AG04450 (cell line): ENCODE measurements around the gene FNBP1. TPM values are rescaled to one million over a fixed set of nuclear protein-coding genes. Genes with fewer than 3 reads are reported as not detected.

Source experiments
- CTCF ChIA-PET: fragments of 300-600, 350-600 bp; formaldehyde crosslinking; extraction: SDS; loops from one replicate; lab custom pipeline; 2022; ENCODE audit warnings: antibody characterized with exemption, inconsistent platforms; lab: Charles Lee
- POLR2A ChIA-PET: fragments of 350-600 bp; formaldehyde crosslinking; extraction: SDS; loops from one replicate; lab custom pipeline; 2021; ENCODE audit warnings: antibody characterized with exemption, inconsistent platforms; lab: Yijun Ruan, JAX
- DNase-seq: peaks from one replicate; pipeline ENCODE4 v3.0.0-alpha.2; 2011; ENCODE audit warnings: low read depth, low spot score
- H3K27ac ChIP-seq: one replicate; pipeline ENCODE4 v1.5.1; 2012; ENCODE audit warnings: low read depth, low read length, control low read depth
- H3K27me3 ChIP-seq: one replicate; pipeline ENCODE4 v1.6.0; 2012; ENCODE audit warnings: low read length; ENCODE audit not compliant: control insufficient read depth, insufficient read depth
- H3K4me3 ChIP-seq: 2 replicates; pipeline ENCODE4 v1.5.1; 2011; ENCODE audit warnings: mild to moderate bottlenecking, low read depth, low read length, control low read depth
- H3K9me3 ChIP-seq: 2 replicates; pipeline ENCODE4 v1.5.1; 2012; ENCODE audit warnings: low read length; ENCODE audit not compliant: control insufficient read depth, insufficient read depth
- polyA plus RNA-seq: library from polyadenylated mRNA; depleted of rRNA; stranded (reverse); fragments of >200 nt; gene quantifications from 2 replicates; pipeline ENCODE4 v1.2.3, GENCODE V29; 2011
- TF ChIP-seq, protein P1 (sequence below): IDR thresholded peaks from 2 replicates; pipeline ENCODE4 v1.5.1; 2011; ENCODE audit warnings: low read depth, low read length, control low read depth, inconsistent platforms

The FNBP1 gene
- polyA plus RNA-seq, 1 experiment, result 22.3 TPM

GRCh38 chr9:129923589-129923988 is 119.4 kb downstream of the FNBP1 start:
- TF ChIP-seq, protein P1, sequence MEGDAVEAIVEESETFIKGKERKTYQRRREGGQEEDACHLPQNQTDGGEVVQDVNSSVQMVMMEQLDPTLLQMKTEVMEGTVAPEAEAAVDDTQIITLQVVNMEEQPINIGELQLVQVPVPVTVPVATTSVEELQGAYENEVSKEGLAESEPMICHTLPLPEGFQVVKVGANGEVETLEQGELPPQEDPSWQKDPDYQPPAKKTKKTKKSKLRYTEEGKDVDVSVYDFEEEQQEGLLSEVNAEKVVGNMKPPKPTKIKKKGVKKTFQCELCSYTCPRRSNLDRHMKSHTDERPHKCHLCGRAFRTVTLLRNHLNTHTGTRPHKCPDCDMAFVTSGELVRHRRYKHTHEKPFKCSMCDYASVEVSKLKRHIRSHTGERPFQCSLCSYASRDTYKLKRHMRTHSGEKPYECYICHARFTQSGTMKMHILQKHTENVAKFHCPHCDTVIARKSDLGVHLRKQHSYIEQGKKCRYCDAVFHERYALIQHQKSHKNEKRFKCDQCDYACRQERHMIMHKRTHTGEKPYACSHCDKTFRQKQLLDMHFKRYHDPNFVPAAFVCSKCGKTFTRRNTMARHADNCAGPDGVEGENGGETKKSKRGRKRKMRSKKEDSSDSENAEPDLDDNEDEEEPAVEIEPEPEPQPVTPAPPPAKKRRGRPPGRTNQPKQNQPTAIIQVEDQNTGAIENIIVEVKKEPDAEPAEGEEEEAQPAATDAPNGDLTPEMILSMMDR, result no peak
- ChIA-PET CTCF (interaction anchor here (0.6 kb wide), 1 partner anchor 87 kb away, joined by 6 read pairs; no protein-coding TSS in a partner anchor), POLR2A (no interaction called here)
- Histone ChIP-seq H3K27ac (no peak overlapping the region), H3K9me3 (no peaks in the 10 kb centered on the region), H3K4me3 (no peak overlapping the region), H3K27me3 (no peaks in the 10 kb centered on the region)
- DNase-seq, result no peak

DNA sequence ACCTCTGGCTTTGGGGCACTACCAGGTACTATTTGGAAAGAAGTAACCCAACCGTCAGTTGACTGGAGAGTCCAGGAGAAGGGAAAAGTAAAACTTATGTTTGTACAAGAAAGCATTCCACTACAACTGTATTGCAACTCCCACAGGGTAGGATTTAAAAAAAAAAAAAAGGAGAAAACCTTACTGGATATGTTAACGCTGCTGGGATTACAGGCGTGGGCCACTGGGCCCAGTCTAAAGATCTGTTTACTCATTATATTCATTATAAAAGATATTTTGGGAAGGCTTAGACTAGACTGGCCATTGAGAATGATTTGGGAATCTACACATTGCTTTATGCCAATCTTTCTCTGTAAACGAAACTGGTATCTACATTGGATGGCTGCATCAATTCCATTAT is 121.1 kb downstream of the FNBP1 start:
- no peaks in the 10 kb centered on the region for H3K27me3 ChIP-seq
- CTCF ChIA-PET, result no interaction called here
- H3K27ac ChIP-seq, result no peak overlapping the region
- no peak for DNase-seq
- POLR2A ChIA-PET, result no interaction called here
- no peaks in the 10 kb centered on the region for H3K9me3 ChIP-seq
- TF ChIP-seq, protein P1, result no peak
- no peak overlapping the region for H3K4me3 ChIP-seq

DNA sequence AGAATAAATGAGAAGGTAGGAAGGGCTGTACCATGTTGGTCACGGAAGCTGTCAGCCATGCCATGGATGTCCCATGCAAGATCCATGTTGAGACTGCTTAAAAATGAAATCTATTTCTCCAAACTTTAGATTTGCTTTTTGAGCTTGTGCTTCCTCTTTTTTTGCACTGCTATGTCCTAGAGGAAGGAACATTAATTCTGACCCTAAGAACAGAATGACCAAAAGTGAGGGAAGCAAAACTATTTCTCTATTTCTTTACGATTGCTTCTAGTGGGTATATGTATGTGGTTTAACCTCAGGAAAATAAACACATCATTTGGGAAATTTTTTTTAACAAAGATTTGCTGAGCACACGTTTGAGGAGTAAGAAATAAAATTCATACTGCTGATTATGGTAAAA is 123.1 kb downstream of the FNBP1 start:
- POLR2A ChIA-PET, result interaction anchor here (0.7 kb wide), 1 partner anchor 154 kb away, joined by 3 read pairs; no protein-coding TSS in a partner anchor
- Histone ChIP-seq H3K27me3 (no peaks in the 10 kb centered on the region), H3K4me3 (no peak overlapping the region), H3K27ac (no peak overlapping the region), H3K9me3 (no peaks in the 10 kb centered on the region)
- CTCF ChIA-PET, result no interaction called here
- TF ChIP-seq, protein P1, result no peak
- no peak for DNase-seq

DNA sequence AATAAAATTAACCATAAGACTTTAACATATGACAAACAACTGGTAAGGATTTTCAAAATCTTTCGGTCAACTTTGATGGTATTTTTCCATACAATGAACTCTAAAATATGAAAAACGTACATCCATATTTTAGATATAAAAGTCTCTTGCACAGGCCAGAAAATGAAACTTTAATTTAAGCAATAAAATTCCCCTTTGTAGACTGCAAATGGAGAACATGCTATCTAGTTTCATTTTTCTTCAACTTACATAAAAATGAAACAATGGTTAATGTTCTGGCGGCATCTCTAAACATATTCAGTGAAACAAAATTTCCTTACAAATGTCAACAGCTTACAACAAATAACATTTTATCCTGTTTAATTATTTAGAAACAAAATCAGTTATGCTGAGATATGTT is 123.7 kb downstream of the FNBP1 start:
- ChIA-PET POLR2A (no interaction called here), CTCF (no interaction called here)
- DNase-seq, result no peak
- TF ChIP-seq, protein P1, result no peak
- Histone ChIP-seq H3K27me3 (no peaks in the 10 kb centered on the region), H3K4me3 (no peak overlapping the region), H3K27ac (no peak overlapping the region), H3K9me3 (no peaks in the 10 kb centered on the region)

DNA sequence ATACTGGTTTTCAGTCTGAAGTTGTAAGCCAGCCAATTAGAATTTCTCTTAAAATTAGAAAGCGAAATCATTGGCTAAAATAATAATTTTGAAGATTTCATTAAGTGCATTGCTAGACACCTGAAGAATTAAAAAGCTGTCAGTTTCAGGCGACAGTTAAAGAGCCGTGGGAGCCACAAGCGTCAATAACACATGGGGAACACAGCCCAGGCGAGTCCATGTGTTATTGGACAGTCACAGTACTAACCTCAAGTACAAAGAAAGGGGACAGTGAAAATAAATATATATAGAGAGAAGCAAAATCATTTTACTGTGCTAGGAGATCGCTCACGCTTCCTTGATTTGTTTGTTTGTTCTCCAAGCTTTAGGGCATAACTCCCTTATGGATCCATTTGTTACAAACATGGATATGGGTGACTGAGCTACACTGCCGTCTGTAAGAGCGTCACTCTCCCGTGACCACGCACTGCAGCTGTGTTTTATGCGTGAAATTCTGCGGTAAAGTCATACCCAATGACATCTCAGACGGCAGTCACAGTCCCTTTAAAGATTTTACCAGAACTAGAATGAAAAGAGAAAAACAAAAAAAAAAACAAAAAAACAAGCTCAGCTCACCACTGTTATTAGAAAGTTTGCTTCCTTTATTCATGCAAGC is 124.6 kb downstream of the FNBP1 start:
- no peak overlapping the region for H3K4me3 ChIP-seq
- ChIA-PET POLR2A (no interaction called here), CTCF (no interaction called here)
- H3K27me3 ChIP-seq, result no peaks in the 10 kb centered on the region
- H3K27ac ChIP-seq, result no peak overlapping the region
- TF ChIP-seq, protein P1, result no peak
- no peak for DNase-seq
- H3K9me3 ChIP-seq, result no peaks in the 10 kb centered on the region
